ENCODE data around the gene AUTS2. TPM values are rescaled to one million over a fixed set of nuclear protein-coding genes. Genes with fewer than 3 reads are reported as not detected.

The AUTS2 gene
- total RNA-seq, 1 experiment from 2014 or later: 256 TPM

DNA sequence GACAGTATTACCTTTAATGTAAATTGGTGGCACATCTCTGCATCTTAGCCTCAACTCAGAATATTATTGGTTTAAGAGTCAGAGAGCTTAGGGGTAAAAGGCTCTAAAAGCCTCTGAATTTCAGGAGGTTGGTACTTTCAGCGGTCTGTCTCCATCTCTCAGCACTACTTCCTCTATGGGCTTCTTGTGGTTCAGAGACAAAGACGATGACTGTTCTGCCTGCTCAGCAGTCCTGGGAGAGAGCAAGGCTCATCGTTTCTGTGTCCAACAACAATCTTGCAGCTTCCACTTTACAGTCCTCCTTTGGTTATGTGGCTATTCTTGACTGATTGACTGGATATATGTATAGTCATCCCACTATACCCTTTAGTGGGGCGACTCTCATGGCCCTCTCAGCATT, 394.7 kb downstream of the AUTS2 start:
- Mint-ChIP-seq H3K36me3 (ENCODE audit: insufficient read depth in 1 of 3, low read depth in 3 of 3) (no peaks in the 10 kb centered on the region), H3K27me3 (ENCODE audit: low read depth) (no peaks in the 10 kb centered on the region; the same call in 1 of the 2 replicates), H3K9me3 (peaks cover 0 to 6% of the 10 kb centered on the region in 2 experiments; a peak in 2 of 5 replicates), H3K4me3 (no peak overlapping the region), H3K4me1 (no peaks in the 10 kb centered on the region), H3K27ac (no peak overlapping the region)
- Histone ChIP-seq H3K79me1 (ENCODE audit: insufficient read depth, low read depth, low read length, poor library complexity, severe bottlenecking) (no peaks in the 10 kb centered on the region), H3K4me2 (ENCODE audit: insufficient read depth, insufficient read length, low read length) (no peak overlapping the region), H4K20me1 (ENCODE audit: control insufficient read depth, insufficient read depth, insufficient read length) (no peaks in the 10 kb centered on the region), H3K9me3 (ENCODE audit: control insufficient read depth, low read depth, low read length) (no peaks in the 10 kb centered on the region), H4K5ac (ENCODE audit: insufficient read length, low read depth, low read length) (no peak overlapping the region), H4K8ac (replicated peaks; ENCODE audit: insufficient read length, low read depth, low read length) (no peak overlapping the region), H3K9ac (ENCODE audit: extremely low read depth, insufficient read length, low read length) (no peak overlapping the region), H3K79me2 (ENCODE audit: insufficient read depth, low read length) (no peaks in the 10 kb centered on the region), H4K91ac (ENCODE audit: insufficient read length, low read depth, low read length) (no peak overlapping the region), H2BK5ac (ENCODE audit: insufficient read length, low read length) (no peak overlapping the region), H3K18ac (ENCODE audit: insufficient read length, low read depth, low read length) (no peak overlapping the region), H2BK120ac (ENCODE audit: low read depth, low read length, poor library complexity, severe bottlenecking) (no peak overlapping the region), H3K27ac (ENCODE audit: insufficient read length, low read depth, low read length) (no peak overlapping the region), H2BK15ac (ENCODE audit: low read depth, low read length) (no peak overlapping the region), H3K14ac (ENCODE audit: insufficient read depth, low read length) (no peak overlapping the region), H2AK5ac (ENCODE audit: insufficient read length, low read length) (no peak overlapping the region), H3K27me3 (ENCODE audit: insufficient read depth, low read length) (no peaks in the 10 kb centered on the region), H2BK20ac (ENCODE audit: low read depth, low read length, poor library complexity, severe bottlenecking) (no peak overlapping the region), H3K56ac (ENCODE audit: insufficient read length, low read depth, low read length) (no peak overlapping the region), H3T11ph (ENCODE audit: low read length) (no peak overlapping the region), H3K4me1 (ENCODE audit: insufficient read depth, low read length) (no peaks in the 10 kb centered on the region), H3K23ac (ENCODE audit: insufficient read length, low read depth, low read length) (no peak overlapping the region), H3K23me2 (ENCODE audit: insufficient read length, low read depth, low read length, poor library complexity, severe bottlenecking) (no peaks in the 10 kb centered on the region), H3K4ac (ENCODE audit: low read depth, low read length) (no peak overlapping the region), H2AFZ (ENCODE audit: low read length) (no peak overlapping the region), H2BK12ac (ENCODE audit: insufficient read length, low read depth, low read length) (no peak overlapping the region)
- no peak for DNase-seq
- WGBS (ENCODE audit: extremely low coverage, insufficient read length, low lambda C conversion rate): no CpG with 5 or more reads among the region's 4 CpGs
- TF ChIP-seq, protein P1, sequence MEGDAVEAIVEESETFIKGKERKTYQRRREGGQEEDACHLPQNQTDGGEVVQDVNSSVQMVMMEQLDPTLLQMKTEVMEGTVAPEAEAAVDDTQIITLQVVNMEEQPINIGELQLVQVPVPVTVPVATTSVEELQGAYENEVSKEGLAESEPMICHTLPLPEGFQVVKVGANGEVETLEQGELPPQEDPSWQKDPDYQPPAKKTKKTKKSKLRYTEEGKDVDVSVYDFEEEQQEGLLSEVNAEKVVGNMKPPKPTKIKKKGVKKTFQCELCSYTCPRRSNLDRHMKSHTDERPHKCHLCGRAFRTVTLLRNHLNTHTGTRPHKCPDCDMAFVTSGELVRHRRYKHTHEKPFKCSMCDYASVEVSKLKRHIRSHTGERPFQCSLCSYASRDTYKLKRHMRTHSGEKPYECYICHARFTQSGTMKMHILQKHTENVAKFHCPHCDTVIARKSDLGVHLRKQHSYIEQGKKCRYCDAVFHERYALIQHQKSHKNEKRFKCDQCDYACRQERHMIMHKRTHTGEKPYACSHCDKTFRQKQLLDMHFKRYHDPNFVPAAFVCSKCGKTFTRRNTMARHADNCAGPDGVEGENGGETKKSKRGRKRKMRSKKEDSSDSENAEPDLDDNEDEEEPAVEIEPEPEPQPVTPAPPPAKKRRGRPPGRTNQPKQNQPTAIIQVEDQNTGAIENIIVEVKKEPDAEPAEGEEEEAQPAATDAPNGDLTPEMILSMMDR (conservative IDR thresholded peaks at IDR 0.05): no peak

Measured in H9 (cell line).